ENCODE data around the gene NCOA7. TPM values are rescaled to one million over a fixed set of nuclear protein-coding genes. Genes with fewer than 3 reads are reported as not detected.
A peak's percentile ranks its signal among the peaks of the same experiment; 100 is the strongest.

NCOA7 gene
- total and polyA plus RNA-seq, 12 donors: 4.2 to 21.3 (median 10.3) TPM

- Histone ChIP-seq H3K27me3 (no peaks in the 10 kb centered on the region), H3K9me3 (no peaks in the 10 kb centered on the region), H3K27ac (peak overlapping the region in 1 of 10 donors; percentile 46), H3K4me1 (peaks cover 0 to 53% (median 0%) of the 10 kb centered on the region in 9 donors), H3K4me3 (no peak overlapping the region), H3K36me3 (peaks cover 0 to 93% (median 34%) of the 10 kb centered on the region in 9 donors)
- ATAC-seq (peak in 4 of 8 donors; percentile 46 to 59 (median 46)), DNase-seq (no peak)
- intact Hi-C loops (cut with DNase I): no loop called here
- 96 to 97% methylated on average over 2 of the region's 2 CpGs for WGBS, 2 donors
- no peak for TF ChIP-seq CTCF (IDR thresholded peaks at IDR 0.05)
These were observed 134.1 kb downstream of the NCOA7 start for GRCh38 chr6:125924697-125925358.

- H3K27ac ChIP-seq: no peak overlapping the region
- WGBS, 2 donors: 91 to 95% methylated on average over 3 of the region's 3 CpGs
- peaks cover 0 to 99% (median 37%) of the 10 kb centered on the region in 9 donors for H3K36me3 ChIP-seq
- no peaks in the 10 kb centered on the region for H3K27me3 ChIP-seq
- no peaks in the 10 kb centered on the region for H3K9me3 ChIP-seq
- intact Hi-C loops (cut with DNase I): no loop called here
- H3K4me3 ChIP-seq: no peak overlapping the region
- DNase-seq (no peak), ATAC-seq (no peak)
- H3K4me1 ChIP-seq: peaks cover 0 to 40% (median 0%) of the 10 kb centered on the region in 9 donors
- no peak for TF ChIP-seq CTCF (IDR thresholded peaks at IDR 0.05)
These were observed 136.0 kb downstream of the NCOA7 start for GRCh38 chr6:125926711-125927110.

GRCh38 chr6:125927761-125928160, 137.0 kb downstream of the NCOA7 start:
- H3K4me1 ChIP-seq: peaks cover 0 to 31% (median 0%) of the 10 kb centered on the region in 9 donors
- H3K9me3 ChIP-seq: no peaks in the 10 kb centered on the region
- no peak for TF ChIP-seq CTCF (IDR thresholded peaks at IDR 0.05)
- DNase-seq (no peak), ATAC-seq (peak in 4 of 8 donors; percentile 19 to 63 (median 53))
- H3K27ac ChIP-seq: peak overlapping the region in 1 of 10 donors; percentile 37
- H3K4me3 ChIP-seq: no peak overlapping the region
- peaks cover 0 to 88% (median 26%) of the 10 kb centered on the region in 9 donors for H3K36me3 ChIP-seq
- 47 to 70% methylated on average over 7 of the region's 7 CpGs for WGBS, 2 donors
- intact Hi-C loops (cut with DNase I): no loop called here
- no peaks in the 10 kb centered on the region for H3K27me3 ChIP-seq

- DNase-seq (no peak), ATAC-seq (no peak)
- no peaks in the 10 kb centered on the region for H3K27me3 ChIP-seq
- no peak overlapping the region for H3K27ac ChIP-seq
- peaks cover 0 to 57% (median 14%) of the 10 kb centered on the region in 9 donors for H3K36me3 ChIP-seq
- WGBS, 2 donors: 86 to 89% methylated on average over 3 of the region's 3 CpGs
- H3K4me3 ChIP-seq: no peak overlapping the region
- intact Hi-C loops (cut with DNase I): no loop called here
- no peaks in the 10 kb centered on the region for H3K9me3 ChIP-seq
- H3K4me1 ChIP-seq: peaks cover 0 to 5% (median 0%) of the 10 kb centered on the region in 9 donors
- TF ChIP-seq CTCF (IDR thresholded peaks at IDR 0.05): no peak
These were observed 140.1 kb downstream of the NCOA7 start for GRCh38 chr6:125930765-125931418.
